IPS-20b (cell line): ENCODE results near the gene UMOD.
"Not testable (repeated sequence)": the region's sequence is repeated elsewhere in the genome, so short reads cannot be mapped to it uniquely, and the experiment has no call there.

Source experiments
- H3K27ac ChIP-seq: one replicate; pipeline ENCODE4 v1.5.1; 2013; ENCODE audit warnings: low read length
- H3K27me3 ChIP-seq: 2 replicates; pipeline ENCODE4 v1.6.1; 2013; ENCODE audit warnings: mild to moderate bottlenecking, low read length, inconsistent platforms; ENCODE audit not compliant: insufficient read depth
- H3K36me3 ChIP-seq: 2 replicates; pipeline ENCODE4 v1.6.1; 2013; ENCODE audit warnings: low read depth, mild to moderate bottlenecking, inconsistent platforms, low read length, moderate library complexity; ENCODE audit not compliant: insufficient read depth
- H3K4me1 ChIP-seq: 2 replicates; pipeline ENCODE4 v1.6.1; 2013; ENCODE audit warnings: mild to moderate bottlenecking, control low read depth, inconsistent platforms, low read length, moderate library complexity; ENCODE audit not compliant: insufficient read depth
- H3K4me3 ChIP-seq: 2 replicates; pipeline ENCODE4 v1.5.1; 2013; ENCODE audit warnings: mild to moderate bottlenecking, low read length, inconsistent platforms
- H3K9ac ChIP-seq: 2 replicates; pipeline ENCODE4 v1.6.1; 2013; ENCODE audit warnings: low read depth, mild to moderate bottlenecking, inconsistent platforms, low read length, moderate library complexity
- H3K9me3 ChIP-seq: 2 replicates; pipeline ENCODE4 v1.6.1; 2013; ENCODE audit warnings: mild to moderate bottlenecking, low read depth, low read length, inconsistent platforms; ENCODE audit not compliant: insufficient read depth

Gene UMOD

GRCh38 chr16:20331635-20332034 lies 20.9 kb downstream of the UMOD start:
- Histone ChIP-seq H3K4me1 (no peaks in the 10 kb centered on the region), H3K9ac (no peak overlapping the region), H3K27ac (no peak overlapping the region), H3K27me3 (no peaks in the 10 kb centered on the region), H3K4me3 (no peak overlapping the region), H3K36me3 (no peaks in the 10 kb centered on the region), H3K9me3 (no peaks in the 10 kb centered on the region)

- H3K4me1 ChIP-seq = no peaks in the 10 kb centered on the region
- H3K9ac ChIP-seq = no peak overlapping the region
- H3K36me3 ChIP-seq = no peaks in the 10 kb centered on the region
- no peaks in the 10 kb centered on the region for H3K9me3 ChIP-seq
- H3K27ac ChIP-seq = no peak overlapping the region
- no peaks in the 10 kb centered on the region for H3K27me3 ChIP-seq
- no peak overlapping the region for H3K4me3 ChIP-seq
Measured at GRCh38 chr16:20329392-20330138, 22.9 kb downstream of the UMOD start.

- Histone ChIP-seq H3K9ac (no peak within 1 kb of the TSS), H3K36me3 (no peaks in the 10 kb centered on the region), H3K9me3 (no peaks in the 10 kb centered on the region), H3K27ac (no peak within 1 kb of the TSS), H3K4me1 (no peaks in the 10 kb centered on the region), H3K27me3 (no peaks in the 10 kb centered on the region), H3K4me3 (no peak within 1 kb of the TSS)
Measured at GRCh38 chr16:20327444-20328041, 25.0 kb downstream of the UMOD start, which contains the start of gene GP2. Gene GP2, minus strand, starts transcription at chr16:20327513. Its CDS starts 1,082 bp downstream, at chr16:20326431.

DNA sequence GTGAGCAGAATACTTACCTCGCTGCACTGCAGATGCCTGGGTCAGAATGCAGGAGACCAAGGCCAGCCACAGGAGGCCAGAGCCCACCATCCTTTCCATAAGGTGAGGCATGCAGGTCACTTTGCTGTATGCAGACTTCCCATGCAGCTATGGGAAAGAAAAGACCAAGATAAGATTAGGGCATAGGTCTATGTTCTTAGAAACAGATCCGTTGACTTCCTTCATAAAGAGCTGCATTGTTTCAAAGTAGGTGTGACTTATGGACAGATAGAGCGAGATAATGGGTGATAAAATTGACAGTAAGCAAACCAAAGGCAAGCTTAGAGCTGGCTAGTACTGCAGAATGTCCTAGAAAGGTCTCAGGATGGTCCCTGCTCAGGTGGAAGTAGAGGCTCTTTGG lies 26.2 kb downstream of the UMOD start:
- H3K4me1 ChIP-seq = no peaks in the 10 kb centered on the region
- H3K36me3 ChIP-seq = no peaks in the 10 kb centered on the region
- no peak overlapping the region for H3K4me3 ChIP-seq
- no peaks in the 10 kb centered on the region for H3K27me3 ChIP-seq
- H3K9ac ChIP-seq = no peak overlapping the region
- H3K27ac ChIP-seq = no peak overlapping the region
- no peaks in the 10 kb centered on the region for H3K9me3 ChIP-seq

DNA sequence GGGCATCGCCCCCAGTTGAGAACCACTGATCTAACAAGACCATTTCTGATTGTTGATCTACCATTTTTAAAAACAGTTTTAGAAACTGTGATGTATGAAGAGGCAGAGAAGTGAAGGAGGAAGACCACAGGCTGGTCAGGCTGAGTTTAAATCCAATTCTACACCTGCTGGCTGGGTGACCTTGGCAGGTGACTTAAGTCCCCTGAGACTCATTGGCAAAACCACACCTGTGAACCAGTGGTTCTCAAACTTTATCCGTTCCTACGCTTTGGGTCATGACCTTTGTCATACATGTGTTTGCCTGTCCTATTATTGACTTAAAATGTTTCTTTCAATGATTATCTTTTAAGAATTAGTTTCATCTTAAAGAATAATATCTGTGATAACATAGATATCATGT lies 27.5 kb downstream of the UMOD start:
- Histone ChIP-seq H3K4me3 (no peak overlapping the region), H3K27ac (no peak overlapping the region), H3K36me3 (no peaks in the 10 kb centered on the region), H3K9ac (no peak overlapping the region), H3K27me3 (no peaks in the 10 kb centered on the region), H3K4me1 (no peaks in the 10 kb centered on the region), H3K9me3 (no peaks in the 10 kb centered on the region)

DNA sequence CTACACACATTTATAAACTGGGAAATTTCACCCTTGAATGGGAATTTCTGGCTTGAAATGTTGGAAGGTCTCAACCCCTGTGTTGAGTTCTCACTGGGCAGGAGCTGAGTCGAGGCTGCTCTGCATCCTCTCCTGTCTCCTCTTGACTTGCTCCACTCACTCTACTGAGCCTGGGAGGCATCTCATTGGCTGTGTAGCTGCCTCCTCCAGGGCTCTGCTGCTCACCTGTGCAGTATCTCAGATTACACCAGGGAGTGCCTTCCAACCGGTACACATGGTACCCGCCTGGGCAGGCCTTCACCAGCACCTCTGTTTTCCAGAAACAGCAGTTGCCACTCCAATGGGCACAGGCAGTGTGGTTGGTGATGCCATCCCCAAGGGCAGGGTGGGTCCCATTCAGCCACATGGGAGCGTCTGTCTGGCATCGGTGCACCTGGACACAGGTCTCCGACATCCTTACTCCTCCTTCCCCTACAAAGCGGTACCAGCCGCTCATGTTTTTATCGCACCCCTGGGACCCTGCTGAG lies 28.9 kb downstream of the UMOD start:
- H3K27ac ChIP-seq = no peak overlapping the region
- H3K4me3 ChIP-seq = no peak overlapping the region
- no peaks in the 10 kb centered on the region for H3K9me3 ChIP-seq
- no peaks in the 10 kb centered on the region for H3K36me3 ChIP-seq
- H3K9ac ChIP-seq = no peak overlapping the region
- no peaks in the 10 kb centered on the region for H3K27me3 ChIP-seq
- H3K4me1 ChIP-seq = no peaks in the 10 kb centered on the region

DNA sequence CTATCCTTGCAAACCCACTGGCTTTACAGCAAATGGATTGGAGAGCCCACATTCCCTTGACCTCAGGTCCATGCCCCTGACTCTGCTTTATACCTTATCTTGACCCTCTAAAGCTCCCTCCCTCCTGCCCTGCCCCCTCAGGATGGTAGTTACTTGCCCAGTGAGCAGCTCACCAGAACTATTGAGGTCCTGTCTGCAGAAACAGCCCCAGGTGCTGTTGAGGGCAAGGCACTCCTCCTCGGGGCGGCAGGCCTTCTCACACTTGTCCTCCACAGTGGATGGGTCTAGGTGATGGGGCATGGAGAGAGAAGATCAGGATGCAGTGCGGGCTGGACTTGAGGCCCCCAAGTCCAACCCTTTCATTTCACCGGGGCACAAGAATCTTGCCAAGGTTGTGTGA lies 29.8 kb downstream of the UMOD start:
- H3K4me1 ChIP-seq = no peaks in the 10 kb centered on the region
- H3K9me3 ChIP-seq = no peaks in the 10 kb centered on the region
- H3K4me3 ChIP-seq = no peak overlapping the region
- no peaks in the 10 kb centered on the region for H3K36me3 ChIP-seq
- no peak overlapping the region for H3K9ac ChIP-seq
- H3K27ac ChIP-seq = no peak overlapping the region
- H3K27me3 ChIP-seq = no peaks in the 10 kb centered on the region

GRCh38 chr16:20321671-20322070 lies 30.8 kb downstream of the UMOD start:
- Histone ChIP-seq H3K27me3 (no peaks in the 10 kb centered on the region), H3K36me3 (no peaks in the 10 kb centered on the region), H3K9ac (no peak overlapping the region), H3K4me1 (no peaks in the 10 kb centered on the region), H3K9me3 (no peaks in the 10 kb centered on the region), H3K27ac (no peak overlapping the region), H3K4me3 (no peak overlapping the region)

DNA sequence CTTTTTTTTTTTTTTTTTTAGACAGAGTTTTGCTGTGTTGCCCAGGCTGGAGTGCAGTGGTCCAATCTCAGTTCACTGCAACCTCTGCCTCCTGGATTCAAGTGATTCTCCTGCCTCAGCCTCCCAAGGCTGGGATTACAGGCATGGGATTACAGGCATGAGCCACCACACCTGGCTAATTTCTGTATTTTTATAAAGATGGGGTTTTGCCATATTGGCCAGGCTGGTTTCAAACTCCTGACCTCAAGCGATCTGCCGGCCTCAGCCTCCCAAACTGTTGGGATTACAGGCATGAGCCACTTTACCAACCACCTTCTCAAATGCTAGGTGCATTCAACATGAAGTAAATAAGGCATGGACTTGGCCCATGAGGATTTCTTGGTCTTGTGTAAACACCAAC lies 31.5 kb downstream of the UMOD start:
- not testable (repeated sequence) for H3K36me3 ChIP-seq, H3K4me1 ChIP-seq, H3K9me3 ChIP-seq, H3K27ac ChIP-seq, H3K27me3 ChIP-seq, H3K4me3 ChIP-seq, H3K9ac ChIP-seq

- no peak overlapping the region for H3K27ac ChIP-seq
- H3K4me1 ChIP-seq = no peaks in the 10 kb centered on the region
- H3K36me3 ChIP-seq = no peaks in the 10 kb centered on the region
- no peaks in the 10 kb centered on the region for H3K9me3 ChIP-seq
- H3K27me3 ChIP-seq = no peaks in the 10 kb centered on the region
- no peak overlapping the region for H3K4me3 ChIP-seq
- no peak overlapping the region for H3K9ac ChIP-seq
Measured at GRCh38 chr16:20320592-20320991, 31.9 kb downstream of the UMOD start.

GRCh38 chr16:20320178-20320577 lies 32.3 kb downstream of the UMOD start:
- Histone ChIP-seq H3K27ac (no peak overlapping the region), H3K9ac (no peak overlapping the region), H3K4me1 (no peaks in the 10 kb centered on the region; the same call in 1 of the 2 replicates), H3K9me3 (no peaks in the 10 kb centered on the region), H3K36me3 (no peaks in the 10 kb centered on the region), H3K4me3 (no peak overlapping the region), H3K27me3 (no peaks in the 10 kb centered on the region)

GRCh38 chr16:20319406-20319805 lies 33.1 kb downstream of the UMOD start:
- H3K36me3 ChIP-seq = no peaks in the 10 kb centered on the region
- no peak overlapping the region for H3K4me3 ChIP-seq
- H3K4me1 ChIP-seq = no peaks in the 10 kb centered on the region; the same call in 1 of the 2 replicates
- no peak overlapping the region for H3K9ac ChIP-seq
- H3K27me3 ChIP-seq = no peaks in the 10 kb centered on the region
- no peaks in the 10 kb centered on the region for H3K9me3 ChIP-seq
- no peak overlapping the region for H3K27ac ChIP-seq
